ENCODE results near the gene MTHFD1L.

DNA sequence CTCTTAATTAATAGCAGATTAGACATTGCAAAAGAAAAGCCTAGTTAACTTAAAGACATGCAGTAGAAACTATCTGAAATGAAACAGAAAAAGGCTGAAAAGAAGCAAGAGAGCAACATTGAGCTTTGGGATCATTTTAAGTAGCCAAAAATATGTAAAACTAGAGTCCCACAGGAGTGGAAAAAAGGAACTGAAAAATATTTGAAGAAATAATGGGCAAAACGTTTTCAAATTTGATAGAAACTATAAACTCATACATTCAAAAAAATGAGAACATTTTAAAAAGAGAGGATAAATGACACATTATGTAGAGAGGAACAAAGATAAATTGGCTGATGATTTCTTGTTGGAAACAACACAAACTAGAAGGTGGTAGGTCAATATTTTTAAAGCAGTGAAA, 208.2 kb downstream of the MTHFD1L start:
- TF ChIP-seq RAD21 (IDR thresholded peaks at IDR 0.05; ENCODE audit: low read length) (no peak), POLR2A (IDR thresholded peaks at IDR 0.05; ENCODE audit: low read depth, low read length) (no peak), SMC3 (IDR thresholded peaks at IDR 0.05; ENCODE audit: low read depth, low read length) (no peak), USF2 (IDR thresholded peaks at IDR 0.05; ENCODE audit: low read depth, low read length) (no peak), NFE2L2 (IDR thresholded peaks at IDR 0.05; ENCODE audit: low read depth, low read length) (no peak), CEBPB (IDR thresholded peaks at IDR 0.05; ENCODE audit: low read depth, low read length) (no peak)
- TF ChIP-seq, protein P1, sequence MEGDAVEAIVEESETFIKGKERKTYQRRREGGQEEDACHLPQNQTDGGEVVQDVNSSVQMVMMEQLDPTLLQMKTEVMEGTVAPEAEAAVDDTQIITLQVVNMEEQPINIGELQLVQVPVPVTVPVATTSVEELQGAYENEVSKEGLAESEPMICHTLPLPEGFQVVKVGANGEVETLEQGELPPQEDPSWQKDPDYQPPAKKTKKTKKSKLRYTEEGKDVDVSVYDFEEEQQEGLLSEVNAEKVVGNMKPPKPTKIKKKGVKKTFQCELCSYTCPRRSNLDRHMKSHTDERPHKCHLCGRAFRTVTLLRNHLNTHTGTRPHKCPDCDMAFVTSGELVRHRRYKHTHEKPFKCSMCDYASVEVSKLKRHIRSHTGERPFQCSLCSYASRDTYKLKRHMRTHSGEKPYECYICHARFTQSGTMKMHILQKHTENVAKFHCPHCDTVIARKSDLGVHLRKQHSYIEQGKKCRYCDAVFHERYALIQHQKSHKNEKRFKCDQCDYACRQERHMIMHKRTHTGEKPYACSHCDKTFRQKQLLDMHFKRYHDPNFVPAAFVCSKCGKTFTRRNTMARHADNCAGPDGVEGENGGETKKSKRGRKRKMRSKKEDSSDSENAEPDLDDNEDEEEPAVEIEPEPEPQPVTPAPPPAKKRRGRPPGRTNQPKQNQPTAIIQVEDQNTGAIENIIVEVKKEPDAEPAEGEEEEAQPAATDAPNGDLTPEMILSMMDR (conservative IDR thresholded peaks at IDR 0.05; ENCODE audit: low read depth, low read length): no peak
